Stimulated activated CD4-positive, alpha-beta T cell treated with anti-CD3 and anti-CD28 coated beads, Interleukin-1b, Interleukin-23, amount 100 ng/mL, for 24 hours (primary cell): Measurements from ENCODE around the gene CHRM2.

ENCODE experiments used
- DNase-seq, 4 experiments: peaks; one replicate each; pipeline ENCODE4 v3.0.0-alpha.2; 2020; ENCODE audit warnings: low read depth in 4 of 4, low spot score in 1 of 4

The CHRM2 gene

DNA sequence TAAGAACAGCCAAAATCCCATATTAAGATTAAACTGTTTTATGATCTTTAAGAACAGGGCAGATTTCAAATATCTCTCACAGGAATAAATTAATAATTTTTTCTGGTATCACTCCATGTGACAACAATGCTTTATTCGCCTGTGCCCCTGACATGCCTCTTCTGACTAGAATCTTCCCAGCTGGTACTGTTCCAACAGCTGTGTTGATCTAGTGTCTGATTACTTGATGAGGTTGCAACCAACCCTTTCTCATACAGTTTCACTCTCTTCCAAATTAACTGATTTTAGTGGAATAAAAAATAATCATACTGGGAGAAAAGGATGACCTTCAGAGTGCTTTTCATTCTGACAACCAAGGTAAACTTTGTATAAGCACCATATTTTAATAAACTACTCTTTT is 151.9 kb downstream of the CHRM2 start:
- DNase-seq = no peak

DNA sequence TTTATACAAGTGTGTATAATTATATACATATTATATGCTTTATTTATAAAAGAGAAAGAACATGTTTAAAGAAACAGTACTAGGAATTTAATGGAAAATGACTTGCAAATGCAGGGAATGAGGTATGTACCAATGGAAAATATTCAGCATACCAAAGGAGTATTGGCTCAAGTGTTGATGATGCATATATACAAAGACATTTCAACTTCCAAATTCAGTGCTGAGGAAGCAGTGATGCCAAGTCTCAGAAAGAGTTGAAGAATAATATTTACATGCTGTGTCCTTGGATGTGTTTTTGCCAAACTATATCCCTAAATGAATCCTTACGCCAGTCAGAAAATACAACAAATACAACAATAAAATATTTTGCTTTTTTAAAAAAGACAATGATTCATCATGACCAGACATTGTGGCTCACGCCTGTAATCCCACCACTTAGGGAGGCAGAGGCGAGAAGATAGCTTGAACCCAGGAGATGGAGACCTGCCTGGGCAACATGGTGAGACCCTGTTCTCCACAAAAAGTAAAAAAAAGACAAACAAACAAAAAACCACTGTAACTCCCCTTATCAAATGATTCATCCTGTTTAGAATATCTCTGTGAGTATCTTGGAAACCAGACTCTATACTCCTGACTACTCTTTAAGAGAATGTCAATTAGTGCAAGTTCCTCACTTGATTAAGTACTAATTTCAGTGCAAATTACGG is 157.2 kb downstream of the CHRM2 start:
- no peak for DNase-seq

DNA sequence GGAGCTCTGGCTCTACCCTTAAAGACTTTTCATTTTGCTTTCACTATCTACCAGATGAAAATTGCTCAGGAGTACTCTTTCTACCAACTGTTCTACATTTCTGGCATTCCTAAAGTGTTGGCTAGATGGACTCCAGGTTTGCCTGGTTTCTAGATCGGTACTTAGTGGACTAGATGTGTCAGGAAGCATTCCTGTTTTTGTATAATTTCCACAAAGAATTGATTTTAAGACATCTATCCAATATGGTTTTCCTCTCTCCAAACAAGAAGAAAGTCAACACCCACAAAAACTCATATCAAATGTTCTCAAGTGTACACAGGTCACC is 157.7 kb downstream of the CHRM2 start:
- no peak for DNase-seq

- DNase-seq = no peak
Observed at GRCh38 chr7:137032436-137032835, 164.0 kb downstream of the CHRM2 start.

GRCh38 chr7:137036768-137037167 is 168.3 kb downstream of the CHRM2 start:
- DNase-seq = no peak

DNA sequence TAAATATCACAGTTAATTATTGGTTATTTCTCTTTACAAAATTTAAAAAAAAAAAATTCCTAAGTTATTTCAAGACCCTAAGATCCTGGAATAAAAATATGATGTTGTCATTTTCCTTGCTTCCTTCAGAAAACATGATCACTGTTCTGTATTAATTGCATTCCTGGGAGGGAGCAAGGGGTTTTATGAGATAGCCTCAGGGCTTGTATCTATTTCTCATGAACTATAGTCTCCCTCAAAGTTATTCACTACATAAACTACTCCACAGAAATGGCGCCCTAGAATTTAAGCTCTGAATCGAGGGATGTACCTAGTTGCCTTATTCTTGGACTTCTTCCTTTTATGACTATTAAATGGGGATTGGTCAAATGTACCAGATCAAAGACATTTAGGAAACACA is 170.3 kb downstream of the CHRM2 start:
- no peak for DNase-seq

GRCh38 chr7:137040745-137041144 is 172.3 kb downstream of the CHRM2 start:
- DNase-seq = no peak

DNA sequence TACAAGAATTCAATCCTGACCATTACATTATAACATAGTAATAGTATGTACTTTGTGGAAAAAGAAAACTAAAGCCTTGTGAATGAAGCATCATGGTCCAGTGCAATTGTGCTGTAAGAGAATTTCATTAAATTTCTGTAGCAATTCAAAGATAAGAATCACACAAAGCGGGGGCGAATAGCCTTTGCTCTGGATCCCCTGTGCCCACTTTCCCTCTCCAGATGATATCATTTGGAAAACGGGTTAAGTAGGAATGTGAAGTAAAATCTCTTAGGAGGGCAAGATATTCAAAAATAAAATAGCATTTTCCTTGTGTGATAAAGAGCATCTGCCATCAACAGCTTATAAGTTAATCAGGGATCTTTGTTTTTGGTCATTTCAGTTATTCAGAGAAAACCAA is 177.1 kb downstream of the CHRM2 start:
- no peak for DNase-seq

GRCh38 chr7:137069249-137069963 is 201.0 kb downstream of the CHRM2 start:
- DNase-seq = no peak
